ENCODE data around the gene ARFGAP3. TPM values are rescaled to one million over a fixed set of nuclear protein-coding genes. Genes with fewer than 3 reads are reported as not detected.

Gene ARFGAP3
- total RNA-seq, 4 donors from 2014 or later, result 28.2 to 43.8 (median 36.0) TPM

- Histone ChIP-seq H3K36me3 (peaks cover 0 to 64% of the 10 kb centered on the region in 2 donors), H3K4me1 (no peaks in the 10 kb centered on the region), H3K27ac (no peak overlapping the region), H3K27me3 (no peaks in the 10 kb centered on the region), H3K9me3 (no peaks in the 10 kb centered on the region), H3K4me3 (no peak overlapping the region)
- ATAC-seq, result no peak
- DNase-seq, result no peak
- in situ Hi-C loops (cut with MboI; ENCODE audit: low sequenced_read_pairs in 4 of 4), result no loop called here
- intact Hi-C loops (cut with DNase I; ENCODE audit: low total_unique reads), result no loop called here
- TF ChIP-seq CTCF (IDR thresholded peaks at IDR 0.05 in 4 of 5, conservative IDR thresholded peaks at IDR 0.05 in 1 of 5) (no peak), POLR2A (IDR thresholded peaks at IDR 0.05) (no peak)
These were observed 15.6 kb downstream of the ARFGAP3 start for GRCh38 chr22:42841444-42841843.

GRCh38 chr22:42837556-42837955 lies 19.5 kb downstream of the ARFGAP3 start:
- Histone ChIP-seq H3K9me3 (no peaks in the 10 kb centered on the region), H3K4me3 (no peak overlapping the region), H3K27ac (no peak overlapping the region), H3K27me3 (no peaks in the 10 kb centered on the region), H3K36me3 (peaks cover 0 to 62% of the 10 kb centered on the region in 2 donors), H3K4me1 (no peaks in the 10 kb centered on the region)
- TF ChIP-seq POLR2A (IDR thresholded peaks at IDR 0.05), result no peak
- TF ChIP-seq CTCF (IDR thresholded peaks at IDR 0.05 in 4 of 5, conservative IDR thresholded peaks at IDR 0.05 in 1 of 5), result no peak
- no peak for ATAC-seq
- DNase-seq, result no peak
- in situ Hi-C loops (cut with MboI; ENCODE audit: low sequenced_read_pairs in 4 of 4) (no loop called here), intact Hi-C loops (cut with DNase I; ENCODE audit: low total_unique reads) (no loop called here)

- in situ Hi-C loops (cut with MboI; ENCODE audit: low sequenced_read_pairs in 4 of 4), result no loop called here
- DNase-seq, result no peak
These were observed 21.0 kb downstream of the ARFGAP3 start for GRCh38 chr22:42836026-42836425.

GRCh38 chr22:42834177-42834949 lies 22.7 kb downstream of the ARFGAP3 start:
- Histone ChIP-seq H3K27me3 (no peaks in the 10 kb centered on the region), H3K36me3 (peaks cover 3 to 77% of the 10 kb centered on the region in 2 donors), H3K9me3 (no peaks in the 10 kb centered on the region), H3K27ac (no peak overlapping the region), H3K4me1 (no peaks in the 10 kb centered on the region), H3K4me3 (no peak overlapping the region)
- no peak for DNase-seq
- no peak for ATAC-seq
- intact Hi-C loops (cut with DNase I; ENCODE audit: low total_unique reads), result no loop called here
- TF ChIP-seq POLR2A (IDR thresholded peaks at IDR 0.05) (no peak), CTCF (IDR thresholded peaks at IDR 0.05 in 4 of 5, conservative IDR thresholded peaks at IDR 0.05 in 1 of 5) (no peak)
- in situ Hi-C loops (cut with MboI; ENCODE audit: low sequenced_read_pairs in 4 of 4), result no loop called here

More at GRCh38 chr22:42836026-42836425, 21.0 kb downstream of the ARFGAP3 start:
- Histone ChIP-seq H3K9me3 (no peaks in the 10 kb centered on the region), H3K4me1 (no peaks in the 10 kb centered on the region), H3K27me3 (no peaks in the 10 kb centered on the region), H3K36me3 (peaks cover 0 to 76% of the 10 kb centered on the region in 2 donors), H3K4me3 (no peak overlapping the region), H3K27ac (no peak overlapping the region)
- TF ChIP-seq CTCF (IDR thresholded peaks at IDR 0.05 in 4 of 5, conservative IDR thresholded peaks at IDR 0.05 in 1 of 5), result no peak
- TF ChIP-seq POLR2A (IDR thresholded peaks at IDR 0.05), result no peak
- intact Hi-C loops (cut with DNase I; ENCODE audit: low total_unique reads), result no loop called here
- ATAC-seq, result no peak
